ENCODE measurements around the gene SNX25.

DNA sequence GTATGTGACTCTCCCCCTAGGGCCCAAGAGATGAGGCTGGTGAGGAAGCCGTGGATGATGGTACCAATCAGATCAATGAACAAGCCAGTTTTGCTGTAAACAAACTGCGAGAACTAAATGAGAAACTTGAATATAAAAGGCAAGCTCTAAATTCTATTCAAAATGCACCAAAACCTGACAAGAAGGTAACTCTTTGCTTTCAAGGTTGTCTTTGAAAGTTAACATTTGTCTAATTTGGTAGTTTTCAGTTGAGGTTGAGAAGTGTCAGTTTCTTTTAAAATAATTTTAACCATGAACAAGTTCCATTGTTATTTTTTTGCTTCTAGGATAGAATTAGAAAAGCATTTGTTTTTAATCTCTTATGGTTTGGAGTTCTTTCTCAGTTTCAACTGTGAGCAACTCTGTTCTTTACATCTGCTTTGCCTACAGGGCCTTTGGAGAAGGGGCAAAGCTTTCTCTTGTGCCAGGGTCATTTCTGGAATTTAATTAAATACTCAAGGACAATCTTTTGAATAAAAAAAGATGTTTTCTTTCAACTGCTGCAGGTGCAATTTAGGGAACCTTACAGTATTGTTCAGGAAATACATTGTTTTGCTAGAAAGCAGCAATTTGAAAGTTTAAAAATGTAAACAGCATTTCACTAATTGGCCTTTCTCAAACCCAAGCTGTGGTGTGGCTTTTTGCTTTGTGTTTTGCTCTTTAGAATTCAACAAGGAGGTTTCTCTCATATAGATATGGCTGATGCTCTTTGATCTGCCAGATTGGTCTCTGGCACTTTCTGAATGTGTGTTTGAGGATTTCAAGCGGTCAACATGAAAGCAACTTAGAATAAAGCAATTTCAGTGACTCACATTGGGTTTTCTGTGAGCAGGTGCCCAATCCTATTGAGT lies 123.4 kb downstream of the SNX25 start:
- TF ChIP-seq ARNTL (CRISPR knock-in tag; IDR thresholded peaks at IDR 0.05; ENCODE audit: borderline replicate concordance, low read depth), result no peak
- TF ChIP-seq, protein P1, sequence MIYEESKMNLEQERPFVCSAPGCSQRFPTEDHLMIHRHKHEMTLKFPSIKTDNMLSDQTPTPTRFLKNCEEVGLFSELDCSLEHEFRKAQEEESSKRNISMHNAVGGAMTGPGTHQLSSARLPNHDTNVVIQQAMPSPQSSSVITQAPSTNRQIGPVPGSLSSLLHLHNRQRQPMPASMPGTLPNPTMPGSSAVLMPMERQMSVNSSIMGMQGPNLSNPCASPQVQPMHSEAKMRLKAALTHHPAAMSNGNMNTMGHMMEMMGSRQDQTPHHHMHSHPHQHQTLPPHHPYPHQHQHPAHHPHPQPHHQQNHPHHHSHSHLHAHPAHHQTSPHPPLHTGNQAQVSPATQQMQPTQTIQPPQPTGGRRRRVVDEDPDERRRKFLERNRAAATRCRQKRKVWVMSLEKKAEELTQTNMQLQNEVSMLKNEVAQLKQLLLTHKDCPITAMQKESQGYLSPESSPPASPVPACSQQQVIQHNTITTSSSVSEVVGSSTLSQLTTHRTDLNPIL (CRISPR knock-in tag; IDR thresholded peaks at IDR 0.05; ENCODE audit: low read depth), result no peak
- no peak for TF ChIP-seq ZFP30 (CRISPR knock-in tag; IDR thresholded peaks at IDR 0.05)
- no peak for TF ChIP-seq TCF4 (CRISPR knock-in tag; IDR thresholded peaks at IDR 0.05; ENCODE audit: borderline replicate concordance)
- no peak for TF ChIP-seq CSDC2 (CRISPR knock-in tag; IDR thresholded peaks at IDR 0.05)
- TF ChIP-seq BACH2 (CRISPR knock-in tag; IDR thresholded peaks at IDR 0.05; ENCODE audit: borderline replicate concordance), result no peak
- TF ChIP-seq, protein P2, sequence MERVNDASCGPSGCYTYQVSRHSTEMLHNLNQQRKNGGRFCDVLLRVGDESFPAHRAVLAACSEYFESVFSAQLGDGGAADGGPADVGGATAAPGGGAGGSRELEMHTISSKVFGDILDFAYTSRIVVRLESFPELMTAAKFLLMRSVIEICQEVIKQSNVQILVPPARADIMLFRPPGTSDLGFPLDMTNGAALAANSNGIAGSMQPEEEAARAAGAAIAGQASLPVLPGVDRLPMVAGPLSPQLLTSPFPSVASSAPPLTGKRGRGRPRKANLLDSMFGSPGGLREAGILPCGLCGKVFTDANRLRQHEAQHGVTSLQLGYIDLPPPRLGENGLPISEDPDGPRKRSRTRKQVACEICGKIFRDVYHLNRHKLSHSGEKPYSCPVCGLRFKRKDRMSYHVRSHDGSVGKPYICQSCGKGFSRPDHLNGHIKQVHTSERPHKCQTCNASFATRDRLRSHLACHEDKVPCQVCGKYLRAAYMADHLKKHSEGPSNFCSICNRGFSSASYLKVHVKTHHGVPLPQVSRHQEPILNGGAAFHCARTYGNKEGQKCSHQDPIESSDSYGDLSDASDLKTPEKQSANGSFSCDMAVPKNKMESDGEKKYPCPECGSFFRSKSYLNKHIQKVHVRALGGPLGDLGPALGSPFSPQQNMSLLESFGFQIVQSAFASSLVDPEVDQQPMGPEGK (CRISPR knock-in tag; IDR thresholded peaks at IDR 0.05; ENCODE audit: borderline replicate concordance), result no peak
